ENCODE measurements around the gene DRG1. TPM values are rescaled to one million over a fixed set of nuclear protein-coding genes. Genes with fewer than 3 reads are reported as not detected.

The DRG1 gene
- total RNA-seq, 1 donor from 2014 or later, result 60.6 TPM

Other genes starting within 250 kb of the DRG1 start
- gene RNF185, start 239.4 kb upstream of the DRG1 start, total RNA-seq, result 17.7 TPM
- gene LIMK2, start 187.3 kb upstream of the DRG1 start, total RNA-seq, result 8.5 TPM
- gene PIK3IP1, start 107.1 kb upstream of the DRG1 start, total RNA-seq, result 10.4 TPM
- gene PATZ1, start 53.3 kb upstream of the DRG1 start, total RNA-seq, result 9.9 TPM
- 21.7 TPM for gene EIF4ENIF1, start 90.2 kb downstream of the DRG1 start, total RNA-seq
- 5.7 TPM for gene SFI1, start 96.9 kb downstream of the DRG1 start, total RNA-seq